LNCaP clone FGC (cell line): ENCODE data around the gene WASHC2C.
"Not testable (repeated sequence)": the region's sequence is repeated elsewhere in the genome, so short reads cannot be mapped to it uniquely, and the experiment has no call there.

Experiments used
- DNase-seq: peaks from one replicate; pipeline ENCODE4 v3.0.0-alpha.2; 2011; ENCODE audit warnings: low read depth
- H3K4me3 ChIP-seq: 2 replicates; pipeline ENCODE4 v1.5.1; 2011; ENCODE audit warnings: mild to moderate bottlenecking, low read depth, low read length, control low read depth

Gene WASHC2C

DNA sequence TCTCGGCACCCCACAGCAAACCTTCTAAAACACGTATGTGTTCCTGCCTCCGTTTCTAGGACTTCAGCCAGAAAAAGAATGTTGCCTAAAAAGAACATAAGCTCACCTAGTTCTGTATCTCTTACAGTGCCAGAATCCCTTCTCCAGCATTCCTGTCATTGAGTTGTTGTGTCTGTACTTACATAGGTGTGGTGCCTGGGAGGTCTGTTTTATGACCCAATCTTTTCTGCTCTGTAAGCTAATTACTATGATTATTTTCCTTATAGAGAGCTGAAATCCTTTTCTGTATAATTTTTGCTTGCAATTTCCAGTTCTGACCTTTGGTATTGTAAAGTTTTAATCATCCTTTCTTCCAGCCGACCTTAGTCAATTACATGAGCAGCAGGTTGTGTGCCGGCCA lies 28.0 kb downstream of the WASHC2C start:
- not testable (repeated sequence) for DNase-seq, H3K4me3 ChIP-seq

DNA sequence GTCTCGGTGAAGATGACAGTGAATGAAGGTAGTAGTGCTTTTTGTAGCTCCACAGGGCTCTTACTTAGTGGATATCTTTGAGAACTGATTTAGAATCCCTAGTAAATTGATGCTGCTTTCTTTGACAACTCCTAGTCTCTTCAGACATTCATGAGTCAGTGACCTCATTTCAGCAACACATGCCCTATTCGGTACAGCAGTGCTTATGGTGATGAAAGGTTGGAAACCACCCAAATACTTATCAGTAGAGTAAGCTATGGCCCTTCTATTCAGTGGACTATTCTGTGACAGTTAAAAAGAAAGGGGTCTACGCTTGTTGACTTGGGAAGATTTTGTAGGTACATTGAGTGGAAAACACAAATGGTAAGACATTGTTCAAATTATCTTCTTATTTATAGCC lies 29.0 kb downstream of the WASHC2C start:
- H3K4me3 ChIP-seq, DNase-seq: not testable (repeated sequence)

DNA sequence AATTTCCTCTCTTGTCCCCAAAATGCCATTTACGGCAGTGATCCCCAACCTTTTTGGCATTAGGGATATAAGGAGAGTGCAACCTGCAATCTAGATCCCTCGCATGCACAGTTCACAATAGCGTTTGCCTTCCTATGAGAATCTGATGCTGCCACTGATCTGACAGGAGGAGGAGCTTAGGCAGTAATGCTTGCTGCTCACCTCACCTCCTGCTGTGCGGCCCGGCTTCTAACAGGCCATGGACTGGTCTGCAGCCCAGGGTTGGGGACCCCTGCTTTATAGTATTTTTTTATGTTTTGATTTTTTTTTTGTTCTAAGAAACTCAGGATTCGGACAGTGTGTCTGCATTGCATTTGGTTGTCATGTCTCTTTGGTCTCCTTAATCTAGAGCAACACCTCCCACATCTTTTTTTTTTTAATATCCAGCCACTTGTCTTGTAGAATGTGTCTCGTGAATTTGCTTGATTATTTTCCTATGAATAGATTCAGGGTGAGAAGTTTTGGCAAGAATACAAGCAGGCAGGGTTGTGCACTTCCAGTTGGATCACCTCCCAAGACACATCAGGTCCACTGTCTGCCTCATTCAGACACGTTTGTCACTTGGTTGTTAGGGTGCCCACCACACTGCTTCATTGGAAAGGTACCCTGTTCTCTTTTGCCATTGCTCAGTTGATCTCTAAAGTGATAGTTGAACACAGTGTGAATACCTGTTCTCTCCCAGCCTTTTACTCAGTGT lies 30.8 kb downstream of the WASHC2C start:
- not testable (repeated sequence) for DNase-seq

DNA sequence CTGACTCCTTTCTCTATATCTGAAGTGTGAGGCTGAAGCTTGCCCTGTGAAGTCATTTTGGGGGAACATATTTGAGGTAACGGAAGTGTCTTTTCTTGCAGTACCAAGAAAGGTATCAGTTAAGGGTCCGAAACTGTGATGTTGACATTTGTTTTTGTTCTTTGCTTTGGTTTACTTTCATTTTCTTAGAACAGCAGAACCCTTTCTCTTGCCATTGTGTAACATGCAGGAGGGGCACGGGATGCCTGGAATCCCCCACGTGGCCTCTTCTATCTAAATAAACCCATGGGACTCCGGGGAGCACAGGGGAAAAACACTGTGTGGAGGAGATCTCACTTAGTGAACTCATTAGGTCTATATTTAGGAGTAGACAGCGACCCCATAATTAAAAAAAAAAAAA lies 34.6 kb downstream of the WASHC2C start:
- H3K4me3 ChIP-seq, DNase-seq: not testable (repeated sequence)

More for the DNA sequence above, 30.8 kb downstream of the WASHC2C start:
- H3K4me3 ChIP-seq: not testable (repeated sequence)

DNA sequence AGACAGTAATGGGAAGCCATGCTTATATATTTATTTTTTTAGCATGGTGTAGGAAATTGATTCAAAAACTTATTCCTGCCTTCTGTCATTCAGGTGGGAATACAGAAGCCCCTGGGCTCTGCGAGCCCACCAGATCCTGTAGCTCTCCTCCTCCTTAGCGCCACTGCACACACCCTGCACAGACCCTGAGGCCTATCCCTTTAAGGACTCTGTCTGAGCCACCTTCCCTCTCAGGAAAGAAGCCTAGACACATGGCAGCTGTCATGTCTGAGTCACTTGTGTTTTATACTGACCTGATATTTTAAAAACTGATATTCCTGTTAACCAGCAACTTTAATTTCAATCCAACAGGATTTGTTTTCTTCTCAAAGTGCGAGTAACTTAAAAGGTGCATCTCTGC lies 36.0 kb downstream of the WASHC2C start:
- not testable (repeated sequence) for H3K4me3 ChIP-seq, DNase-seq

DNA sequence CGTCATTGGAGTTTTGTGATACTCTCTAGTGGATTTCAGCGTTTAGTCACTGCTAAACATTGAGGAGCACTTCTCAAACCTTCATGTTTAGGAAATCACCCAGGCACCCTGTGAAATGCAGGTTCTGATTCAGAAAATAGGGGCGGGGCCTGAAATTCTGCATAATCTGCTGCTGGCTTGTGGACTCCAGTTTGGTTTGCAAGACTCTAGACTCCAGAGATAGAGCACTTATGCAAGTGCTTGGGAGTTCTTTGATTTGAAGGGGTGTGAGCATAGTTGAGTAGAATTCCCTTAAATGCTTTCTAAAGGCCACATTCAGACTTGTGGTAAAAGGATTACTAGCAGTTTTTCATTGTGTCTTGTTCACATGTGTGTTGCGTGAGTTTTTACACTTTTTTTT lies 41.3 kb downstream of the WASHC2C start:
- not testable (repeated sequence) for H3K4me3 ChIP-seq, DNase-seq

DNA sequence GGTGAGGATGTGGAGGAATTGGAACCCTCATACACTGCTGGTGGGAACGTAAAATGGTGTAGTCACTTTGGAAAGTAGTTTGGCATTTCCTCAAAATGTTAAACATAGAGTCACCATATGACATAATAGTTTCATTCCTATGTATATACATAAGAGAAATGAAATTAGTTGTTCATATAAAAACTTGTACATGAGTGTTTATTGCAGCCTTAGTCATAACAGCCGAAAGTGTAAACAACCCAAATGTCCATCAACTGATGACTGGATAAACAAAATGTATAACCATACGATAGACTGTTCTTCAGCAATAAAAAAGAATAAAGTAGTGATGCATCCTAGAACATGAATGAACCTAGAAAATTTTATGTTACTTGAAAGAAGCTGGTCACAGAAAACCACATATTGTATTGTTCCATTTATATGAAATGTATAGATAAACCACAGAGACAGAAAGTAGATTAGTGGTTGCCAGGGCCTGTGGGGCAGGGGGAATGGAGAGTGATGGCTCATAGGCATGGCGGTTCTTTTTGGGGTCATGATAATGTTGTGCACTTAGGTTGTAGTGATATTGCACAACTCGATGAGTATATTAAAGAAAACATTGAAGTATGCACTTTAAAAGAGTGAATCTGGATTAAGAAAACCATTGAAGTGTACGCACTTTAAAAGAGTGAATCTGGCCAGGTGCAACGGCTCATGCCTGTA lies 44.8 kb downstream of the WASHC2C start:
- H3K4me3 ChIP-seq, DNase-seq: not testable (repeated sequence)

DNA sequence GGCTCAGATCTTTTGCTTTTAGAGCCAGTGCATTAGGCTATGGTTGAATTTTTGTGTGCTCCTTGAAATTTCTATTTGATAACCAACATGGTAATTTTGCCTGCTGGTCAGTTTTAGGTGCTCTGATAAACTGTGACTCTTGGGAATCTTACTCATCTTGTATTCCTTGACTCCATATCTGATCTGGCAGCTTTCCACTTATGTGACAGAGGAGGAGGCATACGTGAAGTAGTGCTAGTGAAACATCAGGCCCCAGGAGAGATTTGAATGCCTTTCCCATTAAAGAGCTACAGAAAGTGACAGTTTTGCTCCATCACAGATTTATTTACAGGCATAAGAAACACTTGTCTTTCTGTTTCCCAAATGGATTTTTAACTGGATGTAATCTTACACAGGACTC lies 59.2 kb downstream of the WASHC2C start:
- not testable (repeated sequence) for DNase-seq, H3K4me3 ChIP-seq

DNA sequence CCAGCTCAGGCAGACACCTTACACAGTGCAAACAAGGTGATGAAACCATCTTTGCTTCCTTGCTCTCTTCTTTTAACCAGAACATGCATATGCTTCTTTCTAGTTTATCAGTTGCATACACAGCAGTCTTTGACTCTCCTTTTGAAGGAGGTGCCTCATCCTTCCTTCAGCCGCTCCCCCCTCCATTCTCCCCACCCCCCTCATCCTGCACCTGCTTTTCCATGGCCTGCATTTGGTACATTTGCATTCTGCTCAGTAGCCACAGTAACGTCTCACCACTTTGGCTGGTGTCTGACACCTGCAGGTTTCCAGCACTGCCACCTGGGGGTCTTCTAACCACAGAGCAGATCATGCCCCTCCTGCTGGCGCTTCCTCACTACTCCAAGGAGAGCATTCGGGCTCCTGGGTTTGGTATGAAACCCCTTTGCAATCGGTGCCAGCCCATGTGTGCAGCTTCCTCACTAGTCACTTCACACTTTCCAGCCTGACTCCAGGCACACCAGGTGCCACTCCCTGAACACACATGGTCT lies 60.2 kb downstream of the WASHC2C start:
- DNase-seq, H3K4me3 ChIP-seq: not testable (repeated sequence)

DNA sequence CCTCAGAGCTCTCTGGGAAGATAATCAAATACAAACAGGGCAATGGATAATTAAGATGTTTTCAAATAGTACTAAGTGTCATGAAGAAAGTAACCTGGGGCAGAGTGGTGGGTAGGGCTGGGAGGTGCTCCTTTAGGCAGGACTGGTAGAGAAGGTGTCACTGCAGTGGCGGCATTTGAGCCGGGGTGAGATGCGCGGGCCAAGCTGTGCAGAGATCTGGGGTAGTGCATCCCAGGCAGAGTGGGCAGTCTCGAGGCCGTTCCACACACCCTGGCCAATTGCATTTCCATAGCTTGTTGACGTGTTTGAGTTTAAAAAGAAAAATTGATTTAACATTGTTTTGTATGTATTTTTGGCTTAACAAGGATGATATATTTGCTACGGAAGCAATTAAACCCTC lies 62.9 kb downstream of the WASHC2C start:
- H3K4me3 ChIP-seq, DNase-seq: not testable (repeated sequence)

DNA sequence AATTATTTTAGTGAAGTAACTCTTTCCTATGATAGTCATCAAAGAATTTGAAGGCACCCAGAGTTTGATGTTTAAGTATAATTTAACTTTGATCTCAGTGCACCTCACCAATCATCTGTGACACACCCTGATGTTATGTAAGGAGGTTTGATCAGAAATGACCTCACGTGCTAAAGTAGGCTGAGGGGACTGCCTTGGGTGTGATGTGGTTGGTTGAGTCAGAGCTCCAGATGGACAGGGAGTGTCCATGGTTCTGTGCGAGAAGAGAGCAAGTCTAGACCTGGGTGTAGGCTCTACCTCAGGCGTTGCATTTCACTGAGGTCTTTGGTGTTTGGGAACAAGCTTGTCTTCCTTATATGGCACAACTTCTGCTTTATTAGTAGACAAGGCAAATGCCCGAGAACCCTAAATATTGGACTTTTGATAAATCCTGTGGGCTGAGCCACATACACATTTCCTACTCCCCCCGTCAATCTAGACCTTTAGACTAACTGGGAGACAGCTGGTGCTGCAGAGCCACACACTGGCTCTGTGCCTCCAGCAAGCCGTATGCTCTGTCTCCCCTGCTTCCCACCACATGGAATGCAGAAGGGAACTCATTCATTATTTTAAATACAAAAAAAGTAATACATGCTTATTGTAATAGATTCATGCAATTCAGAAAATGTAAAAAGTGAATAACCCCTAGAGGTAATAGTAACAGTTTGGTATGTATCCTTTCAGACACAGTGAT lies 63.8 kb downstream of the WASHC2C start:
- H3K4me3 ChIP-seq, DNase-seq: not testable (repeated sequence)

DNA sequence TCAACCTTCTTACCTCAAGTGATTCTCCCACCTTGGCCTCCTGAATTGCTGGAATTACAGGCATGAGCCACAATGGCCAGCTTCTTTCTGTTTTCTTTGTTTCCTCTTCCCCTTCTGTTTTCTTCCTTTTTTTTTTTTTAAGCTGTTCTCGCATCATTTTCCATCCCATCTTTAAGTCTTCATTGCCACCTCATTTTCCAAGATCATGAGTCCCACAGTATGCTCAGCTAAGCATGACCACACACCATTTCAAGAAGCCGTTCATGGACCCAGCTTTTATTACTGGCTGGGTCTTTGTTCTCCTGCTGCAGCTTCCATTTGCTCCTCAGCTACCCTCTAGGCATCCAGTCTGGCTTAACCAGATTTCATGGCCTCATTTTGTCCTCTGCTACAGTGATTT lies 67.7 kb downstream of the WASHC2C start:
- H3K4me3 ChIP-seq, DNase-seq: not testable (repeated sequence)

DNA sequence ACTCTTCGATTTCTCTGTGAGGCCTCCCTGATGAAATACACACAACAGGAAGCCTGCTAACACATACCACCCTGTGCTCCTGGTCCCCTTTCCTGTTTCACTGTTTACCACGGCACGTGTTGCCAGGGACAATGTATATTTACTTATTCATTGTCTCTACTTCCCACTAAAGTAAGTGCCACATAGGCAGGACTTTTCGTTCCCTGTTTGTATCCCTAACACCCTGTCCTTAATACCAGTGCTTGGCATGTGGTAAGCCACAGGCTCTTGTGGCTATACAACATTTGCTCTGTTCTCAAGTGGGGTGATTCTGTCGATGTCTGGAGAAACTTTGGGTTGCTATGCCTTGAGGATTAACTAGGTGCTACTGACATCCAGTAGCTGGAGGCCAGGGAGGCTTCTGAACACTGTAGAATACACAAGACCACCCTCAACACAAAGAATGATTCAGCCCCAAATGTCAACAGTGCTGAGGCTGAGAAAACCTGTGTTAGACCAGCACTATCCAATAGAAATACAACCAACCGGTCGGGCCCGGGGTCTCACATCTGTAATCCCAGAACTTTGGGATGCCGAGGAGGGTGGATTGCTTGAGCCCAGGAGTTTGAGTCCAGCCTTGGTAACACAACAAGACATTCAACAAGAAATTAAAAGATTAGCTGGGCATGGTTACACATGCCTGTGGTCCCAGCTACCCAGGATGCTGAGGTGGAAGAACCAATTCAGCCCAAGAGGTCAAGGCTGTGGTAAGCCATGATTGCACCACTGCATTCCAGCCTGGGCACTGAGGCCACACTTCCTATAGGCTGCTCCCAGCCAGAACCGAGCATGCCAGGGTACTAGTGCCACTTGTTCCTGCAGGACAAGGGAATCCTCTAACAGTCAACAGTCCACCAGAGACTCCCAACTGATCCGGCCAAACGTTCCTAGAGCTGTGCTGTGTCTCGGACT lies 76.3 kb downstream of the WASHC2C start:
- not testable (repeated sequence) for H3K4me3 ChIP-seq, DNase-seq

DNA sequence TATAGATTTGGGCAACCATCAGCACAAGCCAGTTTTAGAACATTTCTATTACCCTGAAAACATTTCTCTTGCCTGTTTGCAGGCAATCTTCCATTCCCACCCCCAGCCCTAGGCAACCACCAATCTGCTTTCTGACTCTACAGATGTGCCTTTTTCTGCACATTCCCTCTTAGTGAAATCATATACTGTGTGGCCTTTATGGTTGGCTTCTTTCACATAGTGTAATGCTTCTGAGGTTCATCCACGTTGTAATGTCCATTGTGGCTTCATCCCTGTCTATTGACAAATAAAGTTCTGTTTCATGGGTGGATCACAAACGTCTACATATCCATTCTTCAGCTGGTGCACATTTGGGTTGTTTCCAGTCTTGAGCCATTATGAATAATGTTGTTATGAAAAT lies 77.9 kb downstream of the WASHC2C start:
- H3K4me3 ChIP-seq, DNase-seq: not testable (repeated sequence)
